Measurements from ENCODE around the gene CCT6B. TPM values are rescaled to one million over a fixed set of nuclear protein-coding genes. Genes with fewer than 3 reads are reported as not detected.

The CCT6B gene
- total RNA-seq, 1 experiment from 2014 or later = 1.7 TPM

DNA sequence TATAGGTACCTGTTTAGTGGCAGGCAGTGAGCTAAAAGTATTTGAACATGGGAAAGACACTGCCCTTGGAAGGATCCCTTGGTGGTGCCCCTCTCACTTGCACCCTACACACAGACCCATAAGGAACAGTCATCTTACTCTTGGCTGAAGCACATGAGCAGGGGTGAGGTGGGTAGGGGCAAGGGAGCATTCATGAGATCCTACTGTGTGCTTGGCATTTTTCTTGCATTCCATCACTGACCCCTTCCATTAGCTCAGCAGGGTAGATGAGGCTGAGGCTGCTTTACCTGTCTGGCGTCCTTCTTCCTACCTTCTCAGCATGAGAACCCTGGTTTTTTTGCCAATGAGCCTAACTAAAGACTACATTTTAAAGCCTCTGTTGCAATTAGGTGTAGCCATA, 48.3 kb downstream of the CCT6B start:
- TF ChIP-seq CTCF (conservative IDR thresholded peaks at IDR 0.05) = no peak
- Mint-ChIP-seq H3K4me3 (no peak overlapping the region), H3K27ac (peak overlapping the region in 2 of 3 experiments; percentile 57 to 78; a peak in 2 of 7 replicates), H3K36me3 (ENCODE audit: insufficient read depth in 1 of 3, low read depth in 3 of 3) (no peaks in the 10 kb centered on the region), H3K27me3 (ENCODE audit: low read depth) (peaks cover 5% of the 10 kb centered on the region), H3K4me1 (peaks cover 8 to 19% of the 10 kb centered on the region in 2 experiments), H3K9me3 (no peaks in the 10 kb centered on the region)
- no peak overlapping the region for H3K27ac ChIP-seq (ENCODE audit: insufficient read length, low read depth, low read length)
- DNase-seq = peak; percentile 55
- H3K9me3 ChIP-seq (ENCODE audit: control insufficient read depth, low read depth, low read length) = no peaks in the 10 kb centered on the region
- H3K14ac ChIP-seq (ENCODE audit: insufficient read depth, low read length) = no peak overlapping the region
- H3K79me2 ChIP-seq (ENCODE audit: insufficient read depth, low read length) = no peaks in the 10 kb centered on the region
- no peak overlapping the region for H4K8ac ChIP-seq (replicated peaks; ENCODE audit: insufficient read length, low read depth, low read length)
- WGBS (ENCODE audit: extremely low coverage, insufficient read length, low lambda C conversion rate) = no CpG with 5 or more reads among the region's 1 CpG
- no peak overlapping the region for H3K18ac ChIP-seq (ENCODE audit: insufficient read length, low read depth, low read length)
- no peaks in the 10 kb centered on the region for H4K20me1 ChIP-seq (ENCODE audit: control insufficient read depth, insufficient read depth, insufficient read length)
- H3K23me2 ChIP-seq (ENCODE audit: insufficient read length, low read depth, low read length, poor library complexity, severe bottlenecking) = no peaks in the 10 kb centered on the region
- no peak overlapping the region for H3K4me2 ChIP-seq (ENCODE audit: insufficient read depth, insufficient read length, low read length)
- no peak overlapping the region for H2BK5ac ChIP-seq (ENCODE audit: insufficient read length, low read length)
- H2AFZ ChIP-seq (ENCODE audit: low read length) = no peak overlapping the region
- H3T11ph ChIP-seq (ENCODE audit: low read length) = no peak overlapping the region
- no peak overlapping the region for H2AK5ac ChIP-seq (ENCODE audit: insufficient read length, low read length)
- H4K91ac ChIP-seq (ENCODE audit: insufficient read length, low read depth, low read length) = no peak overlapping the region
- H3K23ac ChIP-seq (ENCODE audit: insufficient read length, low read depth, low read length) = no peak overlapping the region
- H3K9ac ChIP-seq (ENCODE audit: extremely low read depth, insufficient read length, low read length) = no peak overlapping the region
- no peak overlapping the region for H2BK12ac ChIP-seq (ENCODE audit: insufficient read length, low read depth, low read length)
- no peak overlapping the region for H2BK15ac ChIP-seq (ENCODE audit: low read depth, low read length)
- no peaks in the 10 kb centered on the region for H3K27me3 ChIP-seq (ENCODE audit: insufficient read depth, low read length)
- no peak overlapping the region for H3K4ac ChIP-seq (ENCODE audit: low read depth, low read length)
- H3K4me1 ChIP-seq (ENCODE audit: insufficient read depth, low read length) = peaks cover 3% of the 10 kb centered on the region; the same call in 1 of the 2 replicates
- no peak overlapping the region for H4K5ac ChIP-seq (ENCODE audit: insufficient read length, low read depth, low read length)
- no peak overlapping the region for H2BK120ac ChIP-seq (ENCODE audit: low read depth, low read length, poor library complexity, severe bottlenecking)
- no peak overlapping the region for H3K56ac ChIP-seq (ENCODE audit: insufficient read length, low read depth, low read length)
- H2BK20ac ChIP-seq (ENCODE audit: low read depth, low read length, poor library complexity, severe bottlenecking) = no peak overlapping the region
- H3K79me1 ChIP-seq (ENCODE audit: insufficient read depth, low read depth, low read length, poor library complexity, severe bottlenecking) = no peaks in the 10 kb centered on the region

All from H9 (cell line).